ENCODE measurements around the gene SLC25A21. TPM values are rescaled to one million over a fixed set of nuclear protein-coding genes. Genes with fewer than 3 reads are reported as not detected.

Gene SLC25A21
- total RNA-seq, 6 experiments from 2014 or later = 0.09 to 0.37 (median 0.18) TPM; not detected in 1

DNA sequence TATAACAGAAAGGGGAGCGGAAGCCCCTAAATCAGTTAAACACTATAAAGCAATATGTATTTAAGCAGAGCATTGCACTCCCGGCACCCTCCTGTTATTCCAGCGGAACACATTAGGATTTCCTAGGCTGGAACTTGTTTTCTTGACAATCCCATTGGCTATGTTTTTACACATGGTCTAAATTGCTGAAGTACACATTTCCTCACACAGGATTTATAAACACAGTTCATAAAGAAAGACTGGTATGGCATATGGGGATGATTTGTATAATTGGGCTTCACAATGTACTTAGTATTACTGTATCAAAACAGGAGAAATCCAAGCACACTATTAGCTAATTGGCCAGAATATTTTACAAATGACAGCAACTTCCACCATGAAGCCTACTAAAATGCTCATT lies 487.5 kb downstream of the SLC25A21 start:
- intact Hi-C loops (cut with DNase I) = no loop called here

DNA sequence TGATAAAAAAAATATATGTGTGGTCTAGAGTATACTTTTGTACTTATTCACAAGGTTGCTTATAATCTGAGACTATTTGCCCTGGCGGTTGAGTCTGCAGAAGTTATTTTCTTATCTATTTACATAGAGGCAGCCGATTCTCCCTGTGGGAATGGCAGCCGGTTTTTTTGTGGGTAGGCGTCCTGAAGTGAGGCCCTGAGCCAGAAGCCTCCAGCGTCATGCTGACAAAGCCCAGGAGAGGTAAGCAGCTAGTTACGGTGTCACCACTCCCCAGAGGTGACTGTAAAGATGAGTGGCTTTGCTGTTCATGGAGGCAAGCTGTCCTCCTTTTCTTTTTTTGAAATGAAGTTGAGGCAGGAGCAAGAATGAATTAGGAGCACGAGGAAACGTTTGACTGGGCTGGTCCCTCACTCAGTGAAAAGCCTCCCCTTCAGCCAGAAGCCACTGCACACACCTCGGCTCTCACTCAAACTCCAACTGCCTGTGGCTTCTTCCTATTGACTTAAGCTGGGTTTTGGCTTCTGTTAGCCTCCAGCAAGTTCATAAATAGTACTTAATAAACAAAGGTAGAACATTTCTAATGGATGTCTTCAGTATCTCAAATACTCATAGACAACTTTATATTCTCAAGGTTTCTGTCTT lies 489.2 kb downstream of the SLC25A21 start:
- intact Hi-C loops (cut with DNase I) = no loop called here
- ATAC-seq = no peak

More for the DNA sequence above, 487.5 kb downstream of the SLC25A21 start:
- Histone ChIP-seq H3K27me3 (no peaks in the 10 kb centered on the region), H3K4me3 (no peak overlapping the region), H3K36me3 (no peaks in the 10 kb centered on the region), H3K27ac (no peak overlapping the region), H3K9me3 (no peaks in the 10 kb centered on the region), H3K4me1 (no peaks in the 10 kb centered on the region)
- no peak for TF ChIP-seq POLR2A (IDR thresholded peaks at IDR 0.05)
- TF ChIP-seq, protein P1, sequence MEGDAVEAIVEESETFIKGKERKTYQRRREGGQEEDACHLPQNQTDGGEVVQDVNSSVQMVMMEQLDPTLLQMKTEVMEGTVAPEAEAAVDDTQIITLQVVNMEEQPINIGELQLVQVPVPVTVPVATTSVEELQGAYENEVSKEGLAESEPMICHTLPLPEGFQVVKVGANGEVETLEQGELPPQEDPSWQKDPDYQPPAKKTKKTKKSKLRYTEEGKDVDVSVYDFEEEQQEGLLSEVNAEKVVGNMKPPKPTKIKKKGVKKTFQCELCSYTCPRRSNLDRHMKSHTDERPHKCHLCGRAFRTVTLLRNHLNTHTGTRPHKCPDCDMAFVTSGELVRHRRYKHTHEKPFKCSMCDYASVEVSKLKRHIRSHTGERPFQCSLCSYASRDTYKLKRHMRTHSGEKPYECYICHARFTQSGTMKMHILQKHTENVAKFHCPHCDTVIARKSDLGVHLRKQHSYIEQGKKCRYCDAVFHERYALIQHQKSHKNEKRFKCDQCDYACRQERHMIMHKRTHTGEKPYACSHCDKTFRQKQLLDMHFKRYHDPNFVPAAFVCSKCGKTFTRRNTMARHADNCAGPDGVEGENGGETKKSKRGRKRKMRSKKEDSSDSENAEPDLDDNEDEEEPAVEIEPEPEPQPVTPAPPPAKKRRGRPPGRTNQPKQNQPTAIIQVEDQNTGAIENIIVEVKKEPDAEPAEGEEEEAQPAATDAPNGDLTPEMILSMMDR (IDR thresholded peaks at IDR 0.05) = no peak
- 83% methylated on average over 3 of the region's 3 CpGs for WGBS (ENCODE audit: insufficient coverage, low coverage, low lambda C conversion rate, missing lambda C conversion rate)
- DNase-seq (no peak), ATAC-seq (no peak)

DNA sequence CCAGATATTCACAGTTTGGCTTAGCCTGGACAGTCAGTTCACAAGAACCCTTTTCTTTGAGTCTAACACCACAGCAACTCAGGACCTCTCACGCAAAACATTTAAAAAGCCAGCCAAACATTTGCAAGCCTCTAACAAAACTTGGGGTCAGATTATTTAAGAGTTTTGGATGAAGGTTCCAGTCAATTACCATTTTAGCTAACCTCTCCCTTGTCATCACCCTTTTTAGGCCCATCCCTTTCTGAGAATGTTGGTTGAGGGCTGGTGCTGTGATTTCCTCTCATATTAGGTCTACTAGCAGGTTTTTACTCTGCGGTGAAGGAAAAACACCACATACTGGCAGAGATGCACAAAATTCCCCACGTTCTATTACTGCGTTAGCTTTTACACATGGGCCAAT lies 490.1 kb downstream of the SLC25A21 start:
- no peak for TF ChIP-seq POLR2A (IDR thresholded peaks at IDR 0.05)
- TF ChIP-seq, protein P1 (IDR thresholded peaks at IDR 0.05) = no peak
- intact Hi-C loops (cut with DNase I) = no loop called here

More for the DNA sequence above, 489.2 kb downstream of the SLC25A21 start:
- H3K4me1 ChIP-seq = no peaks in the 10 kb centered on the region
- WGBS (ENCODE audit: insufficient coverage, low coverage, low lambda C conversion rate, missing lambda C conversion rate) = 42% methylated on average over 5 of the region's 9 CpGs
- no peak overlapping the region for H3K27ac ChIP-seq
- DNase-seq = no peak
- no peaks in the 10 kb centered on the region for H3K9me3 ChIP-seq
- no peak for TF ChIP-seq POLR2A (IDR thresholded peaks at IDR 0.05)
- TF ChIP-seq, protein P1 (IDR thresholded peaks at IDR 0.05) = no peak
- H3K36me3 ChIP-seq = no peaks in the 10 kb centered on the region
- H3K4me3 ChIP-seq = no peak overlapping the region
- H3K27me3 ChIP-seq = no peaks in the 10 kb centered on the region

DNA sequence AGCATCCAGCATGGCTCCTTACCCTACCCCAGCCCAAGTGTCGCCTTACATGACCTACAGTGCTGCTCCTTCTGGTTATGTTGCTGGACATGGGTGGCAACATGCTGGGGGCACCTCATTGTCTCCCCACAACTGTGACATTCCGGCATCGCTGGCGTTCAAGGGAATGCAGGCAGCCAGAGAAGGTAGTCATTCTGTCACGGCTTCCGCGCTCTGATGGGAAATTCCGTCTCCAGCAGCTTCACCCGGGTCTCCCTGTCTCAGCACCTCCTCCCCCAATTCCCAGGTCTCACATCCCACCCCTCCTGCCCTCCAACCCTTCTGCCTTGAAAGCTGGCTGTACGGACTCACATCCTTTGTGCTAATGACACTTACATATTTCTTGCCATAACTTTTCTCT lies 496.2 kb downstream of the SLC25A21 start:
- H3K36me3 ChIP-seq = no peaks in the 10 kb centered on the region
- no peak for ATAC-seq
- H3K4me3 ChIP-seq = no peak overlapping the region
- 15% methylated on average over 9 of the region's 10 CpGs for WGBS (ENCODE audit: insufficient coverage, low coverage, low lambda C conversion rate, missing lambda C conversion rate)
- no peaks in the 10 kb centered on the region for H3K4me1 ChIP-seq
- no peak overlapping the region for H3K27ac ChIP-seq
- TF ChIP-seq POLR2A (IDR thresholded peaks at IDR 0.05) = no peak
- TF ChIP-seq, protein P1 (IDR thresholded peaks at IDR 0.05) = no peak
- DNase-seq = peak in 1 of 3 donors; percentile 19
- intact Hi-C loops (cut with DNase I) = no loop called here
- H3K27me3 ChIP-seq = no peaks in the 10 kb centered on the region
- H3K9me3 ChIP-seq = no peaks in the 10 kb centered on the region

More for the DNA sequence above, 490.1 kb downstream of the SLC25A21 start:
- Histone ChIP-seq H3K9me3 (no peaks in the 10 kb centered on the region), H3K4me1 (no peaks in the 10 kb centered on the region), H3K36me3 (no peaks in the 10 kb centered on the region), H3K27me3 (no peaks in the 10 kb centered on the region), H3K27ac (no peak overlapping the region), H3K4me3 (no peak overlapping the region)
- 90% methylated on average over 4 of the region's 4 CpGs for WGBS (ENCODE audit: insufficient coverage, low coverage, low lambda C conversion rate, missing lambda C conversion rate)
- ATAC-seq (no peak), DNase-seq (no peak)
